22Rv1 (cell line): ENCODE measurements around the gene HIVEP2.

Experiments used
- H3K27ac ChIP-seq: fragments of 450-650 bp; 2 replicates; pipeline ENCODE4 v1.5.1; 2017
- CTCF ChIP-seq: fragments of 450-650 bp; IDR thresholded peaks from 2 replicates; pipeline ENCODE4 v1.5.1; 2017; ENCODE audit warnings: mild to moderate bottlenecking
- ZFX ChIP-seq: fragments of 450-650 bp; IDR thresholded peaks from 2 replicates; pipeline ENCODE4 v1.6.1; 2017; ENCODE audit warnings: antibody characterized with exemption, borderline replicate concordance

HIVEP2 gene

DNA sequence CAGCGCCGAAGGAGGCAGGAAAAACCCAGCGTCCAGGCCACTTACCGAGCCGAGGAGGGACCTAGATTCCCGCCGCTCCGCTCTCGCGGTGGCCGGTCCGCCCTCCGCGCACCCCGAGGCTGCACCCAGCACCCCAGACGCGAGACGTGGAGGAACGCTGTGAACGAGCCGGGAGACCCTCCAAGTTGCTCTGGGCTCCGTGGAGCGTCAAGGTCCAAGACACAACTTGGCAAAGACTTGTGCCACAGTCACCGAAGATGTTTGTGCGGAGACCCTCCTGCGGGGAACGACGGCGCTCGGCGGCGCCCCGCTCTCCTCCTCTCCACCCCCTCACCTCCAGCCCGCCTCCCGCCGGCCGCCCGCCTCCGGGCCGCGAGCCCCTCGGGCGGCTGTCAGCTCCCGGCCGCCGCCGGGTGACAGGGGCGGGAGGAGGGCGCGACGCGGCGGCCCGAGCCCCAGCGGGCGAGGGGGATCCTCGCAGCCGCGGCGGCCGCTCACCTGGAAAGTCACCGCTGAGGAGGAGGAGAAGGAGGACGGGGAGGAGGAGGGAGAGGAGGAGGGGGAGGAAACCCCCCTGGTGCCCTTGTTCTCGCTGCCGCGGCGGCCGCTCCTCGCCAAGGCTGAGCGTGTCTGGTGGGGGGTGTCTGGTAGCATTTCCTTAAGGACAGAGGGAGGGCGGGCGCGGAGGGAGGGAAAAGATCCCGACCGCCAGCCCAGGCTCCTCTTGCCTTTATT is 637 bp upstream of the HIVEP2 start:
- TF ChIP-seq ZFX (no peak), CTCF (no peak)
- peak overlapping the region; percentile 90 for H3K27ac ChIP-seq

- TF ChIP-seq CTCF (no peak), ZFX (no peak)
- peak overlapping the region; percentile 90 for H3K27ac ChIP-seq
These were observed 590 bp downstream of the HIVEP2 start for GRCh38 chr6:142944124-142945048.

- H3K27ac ChIP-seq: peak overlapping the region; percentile 90
- TF ChIP-seq CTCF: no peak
- TF ChIP-seq ZFX: no peak
These were observed 1.3 kb downstream of the HIVEP2 start for GRCh38 chr6:142943711-142944123.

GRCh38 chr6:142942805-142943227 is 2.2 kb downstream of the HIVEP2 start:
- TF ChIP-seq ZFX (no peak), CTCF (peak; percentile 66)
- no peak overlapping the region for H3K27ac ChIP-seq

DNA sequence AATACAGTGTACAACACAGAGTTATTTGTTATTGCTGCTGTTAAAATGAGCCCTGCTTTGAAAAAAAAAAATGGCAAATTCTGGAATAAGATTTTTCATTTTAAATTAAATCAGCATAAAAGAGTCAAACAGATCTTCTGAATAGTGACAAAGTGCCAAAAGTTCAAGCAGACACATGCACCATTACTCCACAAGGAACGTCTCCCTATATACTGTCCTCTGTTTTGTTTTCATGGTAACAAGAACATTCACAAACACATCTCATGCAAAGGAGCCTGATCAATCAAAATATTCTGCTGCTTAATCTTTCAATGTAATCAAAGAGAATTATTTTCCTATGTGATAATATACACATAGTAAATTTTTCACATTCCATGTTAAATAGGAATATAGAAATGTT is 2.7 kb downstream of the HIVEP2 start:
- TF ChIP-seq CTCF (no peak), ZFX (no peak)
- H3K27ac ChIP-seq: no peak overlapping the region

- no peak overlapping the region for H3K27ac ChIP-seq
These were observed 4.0 kb downstream of the HIVEP2 start for GRCh38 chr6:142941018-142941417.

More at GRCh38 chr6:142941018-142941417, 4.0 kb downstream of the HIVEP2 start:
- TF ChIP-seq ZFX: no peak
- TF ChIP-seq CTCF: no peak
